Measurements from ENCODE around the gene ICE1. TPM values are rescaled to one million over a fixed set of nuclear protein-coding genes. Genes with fewer than 3 reads are reported as not detected.

Gene ICE1
- total and polyA plus RNA-seq, 2 of the 4 experiments (the other 2 are of a cell fraction) = 9.0 to 18.5 TPM

DNA sequence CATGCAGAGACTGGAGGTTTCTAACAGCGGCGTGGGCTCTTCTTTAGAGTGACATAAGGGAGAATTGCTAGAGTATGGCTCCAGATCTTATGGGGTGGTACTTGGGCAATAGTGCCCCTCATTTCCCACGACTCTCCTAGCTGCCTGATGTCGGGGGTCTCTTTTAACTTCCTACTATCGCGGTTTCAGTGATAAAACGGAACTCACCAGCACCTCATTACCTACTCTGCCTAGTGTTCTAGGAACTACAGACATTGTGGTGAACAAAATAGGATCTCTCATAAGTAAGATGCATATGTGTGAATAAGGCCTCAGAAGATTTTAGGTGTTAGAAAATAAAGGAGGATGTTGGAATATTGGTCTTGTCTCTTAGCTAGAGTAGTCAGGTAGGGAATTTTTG lies 1.1 kb downstream of the ICE1 start:
- intact Hi-C loops (cut with micrococcal nuclease) = no loop called here

More for the DNA sequence above, 1.1 kb downstream of the ICE1 start:
- no peak overlapping the region for H2BK5ac ChIP-seq (ENCODE audit: low read depth, low read length, poor library complexity, severe bottlenecking)
- ChIA-PET CTCF (no interaction called here), POLR2A (ENCODE audit: unreplicated experiment) (no interaction called here)
- H3K23ac ChIP-seq (ENCODE audit: low read depth, low read length) = 0 out of 2 replicates have a peak overlapping the region, but pooled peaks have one; percentile 50
- peak overlapping the region; percentile 93 for H3K9ac ChIP-seq (ENCODE audit: low read depth, low read length)
- no CpG with 5 or more reads among the region's 7 CpGs for WGBS, 2 experiments (ENCODE audit: extremely low coverage in 2 of 2, insufficient read length in 1 of 2)
- peaks cover 44% of the 10 kb centered on the region for H4K20me1 ChIP-seq (ENCODE audit: insufficient read depth, low read length)
- in situ Hi-C loops (cut with MboI; ENCODE audit: low sequenced_read_pairs) (loop anchor here (5.0 kb wide), 1 partner anchor 281 kb away; the partner anchor contains the start of gene ADAMTS16), dilution Hi-C loops (cut with HindIII; ENCODE audit: low sequenced_read_pairs, unreplicated experiment) (no loop called here)
- H2AK5ac ChIP-seq (ENCODE audit: low read depth, low read length) = no peak overlapping the region
- no peak overlapping the region for H4K5ac ChIP-seq (ENCODE audit: low read depth, low read length)
- no peak overlapping the region for H2BK120ac ChIP-seq (ENCODE audit: low read depth, low read length)
- no peak overlapping the region for H3K27ac ChIP-seq (ENCODE audit: insufficient read depth, low read length)
- H3K18ac ChIP-seq (ENCODE audit: low read depth, low read length) = no peak overlapping the region
- no peak overlapping the region for H4K91ac ChIP-seq (ENCODE audit: insufficient read depth, low read depth, low read length)
- H3K36me3 ChIP-seq (ENCODE audit: control insufficient read depth, insufficient read depth, low read length) = no peaks in the 10 kb centered on the region
- peak overlapping the region; percentile 59 for H3K4me3 ChIP-seq (ENCODE audit: insufficient read depth, low read depth, low read length)
- ATAC-seq (ENCODE audit: low read depth) (no peak), DNase-seq (no peak)
- no peaks in the 10 kb centered on the region for H3K9me3 ChIP-seq (ENCODE audit: control insufficient read depth, insufficient read depth, low read length)
- no peak overlapping the region for H3K56ac ChIP-seq (ENCODE audit: extremely low read depth, insufficient read depth, low read length)
- H3K14ac ChIP-seq (replicated peaks; ENCODE audit: low read depth, low read length) = no peak overlapping the region
- H3K4me1 ChIP-seq (ENCODE audit: control insufficient read depth, insufficient read depth, low read length) = peaks cover 7% of the 10 kb centered on the region
- H3K4me2 ChIP-seq (ENCODE audit: low read depth, low read length) = peak overlapping the region; percentile 99
- TF ChIP-seq MXI1 (IDR thresholded peaks at IDR 0.05; ENCODE audit: borderline replicate concordance, low read depth, low read length) (no peak), MAZ (IDR thresholded peaks at IDR 0.05; ENCODE audit: borderline replicate concordance, low read depth, low read length) (no peak), RCOR1 (IDR thresholded peaks at IDR 0.05; ENCODE audit: insufficient replicate concordance, low read length) (no peak), FOS (IDR thresholded peaks at IDR 0.05; ENCODE audit: low read depth, low read length) (no peak), RFX5 (IDR thresholded peaks at IDR 0.05; ENCODE audit: low read depth, low read length) (no peak), MAFK (IDR thresholded peaks at IDR 0.05; ENCODE audit: low read depth, low read length) (no peak), NFE2L2 (IDR thresholded peaks at IDR 0.05; ENCODE audit: low read depth, low read length) (no peak), RAD21 (IDR thresholded peaks at IDR 0.05; ENCODE audit: low read length) (no peak), CHD1 (IDR thresholded peaks at IDR 0.05; ENCODE audit: low read depth, low read length) (no peak), BHLHE40 (IDR thresholded peaks at IDR 0.05; ENCODE audit: low read depth, low read length) (no peak), POLR2A (IDR thresholded peaks at IDR 0.05; ENCODE audit: low read depth, low read length) (no peak)
- TF ChIP-seq, protein P1, sequence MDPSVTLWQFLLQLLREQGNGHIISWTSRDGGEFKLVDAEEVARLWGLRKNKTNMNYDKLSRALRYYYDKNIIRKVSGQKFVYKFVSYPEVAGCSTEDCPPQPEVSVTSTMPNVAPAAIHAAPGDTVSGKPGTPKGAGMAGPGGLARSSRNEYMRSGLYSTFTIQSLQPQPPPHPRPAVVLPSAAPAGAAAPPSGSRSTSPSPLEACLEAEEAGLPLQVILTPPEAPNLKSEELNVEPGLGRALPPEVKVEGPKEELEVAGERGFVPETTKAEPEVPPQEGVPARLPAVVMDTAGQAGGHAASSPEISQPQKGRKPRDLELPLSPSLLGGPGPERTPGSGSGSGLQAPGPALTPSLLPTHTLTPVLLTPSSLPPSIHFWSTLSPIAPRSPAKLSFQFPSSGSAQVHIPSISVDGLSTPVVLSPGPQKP (IDR thresholded peaks at IDR 0.05; ENCODE audit: borderline replicate concordance, low read depth, low read length) = no peak
- TF ChIP-seq, protein P2, sequence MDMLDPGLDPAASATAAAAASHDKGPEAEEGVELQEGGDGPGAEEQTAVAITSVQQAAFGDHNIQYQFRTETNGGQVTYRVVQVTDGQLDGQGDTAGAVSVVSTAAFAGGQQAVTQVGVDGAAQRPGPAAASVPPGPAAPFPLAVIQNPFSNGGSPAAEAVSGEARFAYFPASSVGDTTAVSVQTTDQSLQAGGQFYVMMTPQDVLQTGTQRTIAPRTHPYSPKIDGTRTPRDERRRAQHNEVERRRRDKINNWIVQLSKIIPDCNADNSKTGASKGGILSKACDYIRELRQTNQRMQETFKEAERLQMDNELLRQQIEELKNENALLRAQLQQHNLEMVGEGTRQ (IDR thresholded peaks at IDR 0.05; ENCODE audit: low read depth, low read length) = no peak
- TF ChIP-seq, protein P3, sequence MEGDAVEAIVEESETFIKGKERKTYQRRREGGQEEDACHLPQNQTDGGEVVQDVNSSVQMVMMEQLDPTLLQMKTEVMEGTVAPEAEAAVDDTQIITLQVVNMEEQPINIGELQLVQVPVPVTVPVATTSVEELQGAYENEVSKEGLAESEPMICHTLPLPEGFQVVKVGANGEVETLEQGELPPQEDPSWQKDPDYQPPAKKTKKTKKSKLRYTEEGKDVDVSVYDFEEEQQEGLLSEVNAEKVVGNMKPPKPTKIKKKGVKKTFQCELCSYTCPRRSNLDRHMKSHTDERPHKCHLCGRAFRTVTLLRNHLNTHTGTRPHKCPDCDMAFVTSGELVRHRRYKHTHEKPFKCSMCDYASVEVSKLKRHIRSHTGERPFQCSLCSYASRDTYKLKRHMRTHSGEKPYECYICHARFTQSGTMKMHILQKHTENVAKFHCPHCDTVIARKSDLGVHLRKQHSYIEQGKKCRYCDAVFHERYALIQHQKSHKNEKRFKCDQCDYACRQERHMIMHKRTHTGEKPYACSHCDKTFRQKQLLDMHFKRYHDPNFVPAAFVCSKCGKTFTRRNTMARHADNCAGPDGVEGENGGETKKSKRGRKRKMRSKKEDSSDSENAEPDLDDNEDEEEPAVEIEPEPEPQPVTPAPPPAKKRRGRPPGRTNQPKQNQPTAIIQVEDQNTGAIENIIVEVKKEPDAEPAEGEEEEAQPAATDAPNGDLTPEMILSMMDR (conservative IDR thresholded peaks at IDR 0.05; ENCODE audit: low read depth, low read length) = no peak
- no peak overlapping the region for H2BK15ac ChIP-seq (ENCODE audit: low read depth, low read length)
- H2BK20ac ChIP-seq (ENCODE audit: low read depth, low read length) = no peak overlapping the region
- H2AK9ac ChIP-seq (replicated peaks; ENCODE audit: low read depth, low read length, poor library complexity) = peak overlapping the region; percentile 94
- H3K4ac ChIP-seq (ENCODE audit: low read depth, low read length) = peak overlapping the region; percentile 10; the same call in 1 of the 2 replicates
- H3K9me1 ChIP-seq (ENCODE audit: insufficient read depth, low read length) = peaks cover 7% of the 10 kb centered on the region
- H2AFZ ChIP-seq (replicated peaks; ENCODE audit: low read length, poor library complexity) = no peak overlapping the region
- H4K8ac ChIP-seq (ENCODE audit: low read depth in 2 of 2, low read length in 2 of 2) = 0 out of 4 replicates have a peak overlapping the region, but pooled peaks of 1 of the 2 experiments have one; percentile 43
- H3K27me3 ChIP-seq (ENCODE audit: control insufficient read depth, insufficient read depth, low read length) = no peaks in the 10 kb centered on the region
- BruUV-seq (replicated peaks) = no TSS peak
- peaks cover 8 to 48% of the 10 kb centered on the region in 2 experiments; a peak in 3 of 4 replicates for H3K79me1 ChIP-seq (ENCODE audit: low read depth in 1 of 2, low read length in 2 of 2)
